Myocyte (in vitro differentiated cells): ENCODE measurements around the gene TTC38. TPM values are rescaled to one million over a fixed set of nuclear protein-coding genes. Genes with fewer than 3 reads are reported as not detected.
"Not testable (repeated sequence)": the region's sequence is repeated elsewhere in the genome, so short reads cannot be mapped to it uniquely, and the experiment has no call there.

Experiments used
- DNase-seq: peaks from one replicate; pipeline ENCODE4 v3.0.0-alpha.2; 2012; ENCODE audit warnings: low read depth
- total RNA-seq: library from RNA; depleted of rRNA; stranded (reverse); fragments of >200 nt; gene quantifications from 2 replicates; pipeline ENCODE4 v1.2.3, GENCODE V29; 2014

The TTC38 gene
- total RNA-seq, 1 donor from 2014 or later, result 38.9 TPM

GRCh38 chr22:46245511-46245910, 22.3 kb upstream of the TTC38 start:
- DNase-seq, result peak; percentile 25

- no peak for DNase-seq
Observed at GRCh38 chr22:46246178-46246577, 21.6 kb upstream of the TTC38 start.

GRCh38 chr22:46247443-46247975, 20.3 kb upstream of the TTC38 start:
- no peak for DNase-seq

- DNase-seq, result peak; percentile 92
Observed at GRCh38 chr22:46250035-46250782, 17.6 kb upstream of the TTC38 start, which contains the start of gene CDPF1. CDPF1 (minus strand) TSS chr22:46250293; CDS start chr22:46248284, 2,009 bp downstream.

GRCh38 chr22:46250783-46251125, 17.1 kb upstream of the TTC38 start:
- no peak for DNase-seq

GRCh38 chr22:46251266-46251665, 16.5 kb upstream of the TTC38 start:
- no peak for DNase-seq

GRCh38 chr22:46251816-46252380, 15.9 kb upstream of the TTC38 start:
- no peak for DNase-seq

- peak; percentile 55 for DNase-seq
Observed at GRCh38 chr22:46256358-46256958, 11.3 kb upstream of the TTC38 start.

- DNase-seq, result no peak
Observed at GRCh38 chr22:46259374-46259773, 8.4 kb upstream of the TTC38 start.

- DNase-seq, result no peak
Observed at GRCh38 chr22:46260038-46260437, 7.8 kb upstream of the TTC38 start.

- no peak for DNase-seq
Observed at GRCh38 chr22:46262449-46263215, 5.2 kb upstream of the TTC38 start.

GRCh38 chr22:46263216-46263590, 4.6 kb upstream of the TTC38 start, which contains the start of gene PKDREJ:
PKDREJ (minus strand) TSS chr22:46263343; CDS start chr22:46263322, 21 bp downstream.
- no peak for DNase-seq

- DNase-seq, result not testable (repeated sequence)
Observed at GRCh38 chr22:46264520-46264919, 3.3 kb upstream of the TTC38 start.

GRCh38 chr22:46265627-46266026, 2.2 kb upstream of the TTC38 start:
- DNase-seq, result not testable (repeated sequence)

GRCh38 chr22:46269564-46269963, 1.8 kb downstream of the TTC38 start:
- no peak for DNase-seq

- no peak for DNase-seq
Observed at GRCh38 chr22:46272196-46272595, 4.4 kb downstream of the TTC38 start.

- no peak for DNase-seq
Observed at GRCh38 chr22:46272762-46273431, 5.1 kb downstream of the TTC38 start.

GRCh38 chr22:46273432-46274148, 5.8 kb downstream of the TTC38 start:
- no peak for DNase-seq

- no peak for DNase-seq
Observed at GRCh38 chr22:46274381-46274780, 6.6 kb downstream of the TTC38 start.

GRCh38 chr22:46275455-46276122, 7.8 kb downstream of the TTC38 start:
- DNase-seq, result no peak
